Erythroblast (primary cell): ENCODE results near the gene OGDH.
A peak's percentile ranks its signal among the peaks of the same experiment; 100 is the strongest.

Experiments
- DNase-seq, 2 experiments: peaks; one replicate each; lab custom pipeline; 2025; lab: John Stamatoyannopoulos, UW
- GATA1 ChIP-seq: IDR thresholded peaks from 2 replicates; pipeline ENCODE4 v1.6.1; 2011; ENCODE audit warnings: low read depth, mild to moderate bottlenecking, control low read depth, low read length, moderate library complexity
- POLR2A ChIP-seq: IDR thresholded peaks from 2 replicates; pipeline ENCODE4 v1.6.1; 2011; ENCODE audit warnings: mild to moderate bottlenecking, low read length

The OGDH gene

DNA sequence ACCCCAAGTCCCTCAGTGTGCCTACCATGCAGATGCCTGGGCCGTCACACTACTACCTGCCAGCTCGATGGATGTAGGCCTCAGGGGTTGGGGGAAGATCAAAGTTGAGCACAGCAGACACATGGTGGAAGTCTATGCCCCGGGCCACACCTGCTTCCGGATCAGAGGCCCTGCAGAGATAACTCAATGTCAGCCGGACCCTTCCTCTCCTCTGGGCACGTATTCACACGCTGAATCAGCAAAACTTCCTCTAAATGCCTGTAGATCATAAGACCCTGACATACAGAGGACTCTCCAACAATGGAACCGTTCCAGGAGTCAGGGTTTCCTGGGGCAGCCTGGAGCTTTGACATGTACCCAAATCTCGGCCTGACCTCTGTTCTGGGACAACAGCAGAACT, 36.5 kb upstream of the OGDH start:
- TF ChIP-seq GATA1 (no peak), POLR2A (peak; percentile 5)
- no peak for DNase-seq

DNA sequence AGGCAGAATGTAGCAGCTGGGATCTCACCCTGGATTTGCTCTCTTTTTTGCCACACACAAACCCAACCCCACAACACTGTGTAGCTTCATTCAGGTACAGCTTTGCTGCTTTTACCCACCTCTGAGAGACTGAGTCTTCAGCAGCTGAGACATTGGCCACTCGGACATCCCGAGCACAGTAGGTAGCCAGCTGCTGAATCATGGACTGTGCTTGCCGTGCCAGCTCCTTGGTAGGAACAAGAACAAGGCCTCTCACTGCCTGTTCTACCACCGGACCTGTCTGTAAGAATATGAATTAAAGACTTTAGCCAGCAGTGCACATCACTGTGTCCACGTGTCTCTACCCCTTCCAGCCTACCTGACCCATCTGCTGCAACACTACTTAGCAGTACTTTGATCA, 33.7 kb upstream of the OGDH start:
- no peak for TF ChIP-seq POLR2A
- TF ChIP-seq GATA1: no peak

DNA sequence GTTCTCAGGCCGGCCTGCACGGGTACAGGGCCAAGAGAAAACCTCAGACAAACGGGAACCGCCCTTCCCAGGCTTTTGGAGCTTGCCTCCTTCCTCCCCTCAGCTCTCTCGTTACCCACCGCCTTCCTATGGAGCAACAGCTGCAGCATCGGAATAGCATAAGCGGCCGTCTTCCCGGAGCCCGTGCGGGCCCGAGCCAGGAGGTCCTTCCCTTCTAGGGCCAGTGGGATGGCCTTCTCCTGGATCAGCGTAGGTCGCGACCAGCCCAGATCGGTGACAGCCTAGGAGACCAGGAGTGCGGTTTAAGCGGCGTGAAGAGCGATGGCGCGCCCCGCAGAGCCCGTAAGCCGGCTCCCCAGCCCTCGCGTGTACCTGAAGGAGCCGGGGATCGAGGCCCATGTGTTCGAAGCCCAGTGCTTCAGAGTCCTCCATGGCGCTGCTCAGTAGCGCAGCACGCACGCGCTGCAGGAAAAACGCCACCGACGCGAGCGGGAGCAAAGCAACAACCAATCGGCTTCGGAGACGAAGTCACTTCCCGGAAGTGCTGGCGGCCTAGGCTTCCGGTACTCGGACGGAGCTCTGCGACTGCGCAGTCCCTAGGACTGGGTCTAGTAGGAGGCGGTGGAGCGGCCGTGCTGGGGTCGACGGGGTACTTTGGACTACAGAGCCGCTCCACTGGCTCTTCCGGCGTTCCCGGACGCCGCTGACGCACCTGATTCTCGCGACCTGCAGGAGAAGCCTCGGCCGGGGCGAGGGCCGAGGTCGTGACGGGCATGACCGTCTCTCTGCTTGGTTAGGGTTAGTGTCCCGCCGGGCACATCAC, 32.8 kb upstream of the OGDH start, which contains the start of gene DDX56:
Gene DDX56 (minus strand): TSS at position 445 of the 823 bp plus-strand sequence. CDS start 13 bp downstream, at position 432.
- no peak for TF ChIP-seq GATA1
- TF ChIP-seq POLR2A: peak; percentile 94
- DNase-seq: peak; percentile 94 to 95

More for the DNA sequence above, 33.7 kb upstream of the OGDH start:
- DNase-seq: peak in 1 of 2 experiments; percentile 24

DNA sequence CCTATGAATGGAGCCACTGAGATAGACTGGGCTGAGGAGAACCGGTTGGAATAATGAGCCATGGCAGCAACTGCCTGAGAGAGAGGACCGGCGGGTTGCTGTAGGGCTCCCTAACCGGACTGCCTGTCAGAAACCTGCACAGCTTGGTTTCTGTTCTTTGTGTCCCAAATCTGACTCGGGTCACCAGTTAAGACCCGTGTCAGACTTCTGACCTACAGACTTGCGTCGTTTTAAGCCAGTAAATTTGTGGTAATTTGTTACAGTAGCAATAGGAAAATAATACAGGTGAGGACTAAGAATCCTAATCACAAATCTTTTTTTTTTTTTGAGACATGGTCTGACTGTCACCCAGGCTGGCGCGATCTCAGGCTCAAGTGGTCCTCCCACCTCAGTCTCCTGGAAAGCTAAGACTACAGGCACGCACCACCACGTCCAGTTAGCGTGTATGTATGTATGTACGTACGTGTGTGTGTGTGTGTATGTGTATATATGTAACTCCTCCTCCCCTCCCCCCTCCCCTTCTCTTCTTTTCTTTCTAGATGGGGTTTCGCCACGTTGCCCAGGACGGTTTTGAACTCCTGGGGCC, 32.0 kb upstream of the OGDH start:
- DNase-seq: peak in 1 of 2 experiments; percentile 35
- TF ChIP-seq GATA1: no peak
- TF ChIP-seq POLR2A: no peak

GRCh38 chr7:44575054-44575453, 31.4 kb upstream of the OGDH start:
- DNase-seq: no peak
- no peak for TF ChIP-seq POLR2A
- no peak for TF ChIP-seq GATA1

GRCh38 chr7:44576228-44576627, 30.2 kb upstream of the OGDH start:
- no peak for DNase-seq
- TF ChIP-seq POLR2A: no peak
- TF ChIP-seq GATA1: no peak

DNA sequence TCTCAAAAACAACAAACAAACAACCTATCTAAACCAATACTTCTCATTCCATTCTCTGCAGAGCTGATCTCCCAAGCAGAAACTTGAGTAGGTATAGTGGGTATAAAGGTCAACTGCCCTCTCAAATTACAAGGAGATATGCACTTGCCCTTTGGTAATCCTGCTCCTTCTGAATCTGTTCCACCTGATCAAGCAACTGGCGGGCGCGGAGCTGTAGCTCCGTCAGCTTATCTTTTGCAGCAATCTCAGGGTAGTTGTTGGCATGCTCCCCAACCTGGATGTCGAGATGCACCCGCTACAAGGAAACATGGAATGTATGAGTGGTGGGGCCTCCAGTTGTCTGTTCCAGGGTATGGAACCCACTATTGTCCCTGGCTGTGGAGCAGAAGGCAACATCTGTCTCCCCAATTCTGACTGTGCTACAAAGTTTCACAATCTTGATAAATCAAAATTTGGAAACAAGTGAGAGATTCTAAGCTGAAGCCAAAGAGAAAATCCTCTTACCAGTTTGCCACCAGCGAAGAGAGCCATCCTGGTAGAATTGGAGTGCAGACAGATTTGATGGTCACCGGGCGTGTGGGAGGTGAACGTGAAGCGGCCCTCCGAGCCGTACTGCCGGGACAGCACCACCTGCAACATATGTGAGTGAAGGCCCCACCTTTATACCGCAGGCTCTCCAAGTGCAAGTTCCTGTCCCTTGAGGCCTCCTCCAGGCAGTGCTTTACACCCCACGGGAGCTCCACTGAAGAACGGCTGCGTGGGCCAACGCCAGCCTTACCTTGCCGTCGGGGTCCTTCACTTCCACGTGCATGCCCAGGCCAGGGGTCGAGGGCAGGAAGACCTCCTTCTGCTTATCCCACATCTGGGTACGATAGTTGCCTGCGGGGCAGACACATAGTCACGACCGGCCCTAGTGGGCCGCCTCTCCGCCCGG, 25.2 kb upstream of the OGDH start:
- peak; percentile 61 to 74 for DNase-seq
- TF ChIP-seq GATA1: no peak
- no peak for TF ChIP-seq POLR2A

DNA sequence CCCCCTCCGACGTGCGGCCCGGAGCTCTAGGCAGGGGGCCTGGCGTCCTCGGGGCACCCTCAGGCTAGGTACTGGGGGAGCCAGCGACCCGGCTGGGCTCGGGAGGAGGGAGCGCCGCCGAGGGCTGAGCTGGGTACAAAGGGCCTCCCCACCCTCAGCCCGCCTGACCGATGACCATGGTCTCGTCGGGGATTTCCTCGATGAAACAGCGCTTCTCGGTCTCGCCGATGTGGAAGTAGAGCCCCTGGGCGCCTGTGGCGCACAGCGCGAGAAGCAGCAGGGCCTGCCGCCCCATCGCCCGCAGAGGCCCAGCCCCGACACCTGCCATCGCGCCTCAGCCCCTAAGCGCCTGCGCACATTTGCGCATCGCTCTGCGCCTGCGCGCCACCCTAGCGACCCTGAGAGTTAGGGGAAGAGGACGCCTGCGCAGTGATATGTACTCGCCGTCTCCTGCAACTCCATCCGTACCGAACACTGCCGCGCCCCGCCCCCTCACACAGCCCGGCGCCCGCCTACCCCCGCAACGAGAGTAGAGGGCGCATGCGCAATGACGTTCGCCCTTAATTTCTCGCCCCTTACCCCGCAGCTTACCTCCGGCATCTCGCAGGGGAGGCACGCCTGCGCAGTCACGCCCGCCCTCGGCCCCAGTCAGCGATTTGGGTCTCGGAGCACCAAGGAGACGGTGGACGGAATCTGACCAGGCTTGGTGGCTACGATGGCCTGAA, 24.4 kb upstream of the OGDH start, which contains the start of gene TMED4:
Gene TMED4 (minus strand): TSS at position 353 of the 725 bp plus-strand sequence. CDS start 25 bp downstream, at position 328.
- DNase-seq: peak; percentile 99 to 100
- TF ChIP-seq GATA1 (no peak), POLR2A (peak; percentile 97)

GRCh38 chr7:44583146-44583865, 23.1 kb upstream of the OGDH start:
- DNase-seq: no peak
- TF ChIP-seq POLR2A: no peak
- TF ChIP-seq GATA1: no peak

DNA sequence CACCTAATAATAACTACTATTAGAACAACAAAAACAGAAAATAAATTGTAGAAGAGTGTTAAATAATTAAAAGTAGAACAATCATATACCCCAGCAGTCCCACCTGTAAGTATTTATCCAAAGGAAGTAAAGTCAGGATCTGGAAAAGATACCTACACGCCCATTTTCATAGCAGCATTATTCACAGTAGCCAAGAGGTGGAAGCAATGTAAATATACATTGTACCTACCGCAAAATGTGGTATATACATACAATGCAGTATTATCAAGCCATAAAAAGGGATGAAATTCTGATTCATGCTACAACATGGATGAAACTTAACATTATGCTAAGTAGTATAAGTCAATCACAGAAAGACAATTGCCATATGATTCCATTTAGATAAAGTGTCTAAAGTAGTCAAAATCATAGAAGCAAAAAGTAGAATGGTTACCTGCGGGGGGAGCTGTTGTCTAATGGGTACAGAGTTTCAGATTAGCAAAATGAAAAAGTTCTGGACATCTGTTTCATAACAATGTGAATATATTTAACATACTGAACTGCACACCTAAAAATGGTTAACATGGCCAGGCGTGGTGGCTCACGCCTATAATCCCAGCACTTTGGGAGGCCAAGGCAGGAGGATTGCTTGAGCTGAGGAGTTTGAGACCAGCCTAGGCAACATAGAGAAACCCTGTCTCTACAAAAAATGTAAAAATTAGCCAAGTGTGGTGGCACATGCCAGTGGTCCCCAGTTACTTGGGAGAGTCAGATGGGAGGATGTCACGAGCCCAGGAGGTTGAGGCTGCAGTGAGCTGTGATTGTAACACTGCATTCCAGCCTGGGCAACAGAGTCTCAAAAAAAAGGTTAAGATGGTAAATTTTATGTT, 18.4 kb upstream of the OGDH start:
- peak; percentile 63 to 81 for DNase-seq

DNA sequence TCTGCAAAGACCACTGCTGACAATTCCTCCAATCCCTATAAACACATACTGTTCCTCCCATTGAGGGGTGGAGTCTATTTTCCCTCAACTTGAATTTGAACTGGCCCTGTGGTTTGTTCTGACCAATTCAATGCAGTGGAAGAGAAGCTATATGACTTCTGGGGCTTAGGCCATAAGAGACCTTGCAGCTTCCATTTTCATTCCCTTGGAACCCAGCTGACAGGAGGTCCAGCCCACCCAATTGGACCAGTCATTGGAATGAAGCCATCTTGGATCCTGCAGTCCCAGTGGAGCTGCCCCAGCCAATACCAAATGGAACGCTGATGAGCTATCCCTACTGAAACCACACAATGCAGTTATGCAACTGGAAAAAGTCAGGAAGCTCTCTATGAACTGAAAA, 15.5 kb upstream of the OGDH start:
- no peak for TF ChIP-seq GATA1
- DNase-seq: no peak

More for the DNA sequence above, 18.4 kb upstream of the OGDH start:
- no peak for TF ChIP-seq GATA1
- no peak for TF ChIP-seq POLR2A
